ENCODE measurements around the gene PHACTR3.

Gene PHACTR3

DNA sequence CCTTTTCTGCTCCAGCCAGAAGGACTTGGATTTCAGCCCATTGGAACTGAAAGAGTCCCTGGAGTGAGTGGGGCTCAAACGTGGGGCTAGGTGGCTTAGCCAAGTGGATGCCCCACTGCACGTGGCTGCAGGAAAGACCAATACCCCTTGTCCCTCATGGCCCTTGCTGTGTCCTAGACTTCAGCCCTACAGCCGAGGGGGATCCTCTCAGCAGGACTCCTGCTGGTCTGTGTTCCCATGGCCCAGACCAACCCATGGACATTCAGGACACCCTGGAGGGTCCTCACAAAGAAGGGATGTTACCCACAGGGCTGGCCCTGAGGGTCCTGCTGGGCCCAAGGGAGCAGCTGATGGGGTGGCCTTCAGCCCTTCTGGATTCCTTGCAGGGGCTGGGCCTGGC lies 30.0 kb upstream of the PHACTR3 start:
- Histone ChIP-seq H3K27me3 (ENCODE audit: control insufficient read depth, insufficient read depth, low read length) (no peaks in the 10 kb centered on the region), H3K4me1 (peaks cover 3% of the 10 kb centered on the region), H3K4me2 (ENCODE audit: low read length) (no peak overlapping the region), H3K36me3 (ENCODE audit: control insufficient read depth, insufficient read depth, low read length) (no peaks in the 10 kb centered on the region), H3K4me3 (ENCODE audit: low read depth, low read length) (no peak overlapping the region), H3K27ac (no peak overlapping the region), H3K79me2 (no peaks in the 10 kb centered on the region), H3K9me3 (ENCODE audit: control insufficient read depth, low read length) (no peaks in the 10 kb centered on the region), H2AFZ (no peak overlapping the region), H3K9ac (no peak overlapping the region)
- TF ChIP-seq, protein P1, sequence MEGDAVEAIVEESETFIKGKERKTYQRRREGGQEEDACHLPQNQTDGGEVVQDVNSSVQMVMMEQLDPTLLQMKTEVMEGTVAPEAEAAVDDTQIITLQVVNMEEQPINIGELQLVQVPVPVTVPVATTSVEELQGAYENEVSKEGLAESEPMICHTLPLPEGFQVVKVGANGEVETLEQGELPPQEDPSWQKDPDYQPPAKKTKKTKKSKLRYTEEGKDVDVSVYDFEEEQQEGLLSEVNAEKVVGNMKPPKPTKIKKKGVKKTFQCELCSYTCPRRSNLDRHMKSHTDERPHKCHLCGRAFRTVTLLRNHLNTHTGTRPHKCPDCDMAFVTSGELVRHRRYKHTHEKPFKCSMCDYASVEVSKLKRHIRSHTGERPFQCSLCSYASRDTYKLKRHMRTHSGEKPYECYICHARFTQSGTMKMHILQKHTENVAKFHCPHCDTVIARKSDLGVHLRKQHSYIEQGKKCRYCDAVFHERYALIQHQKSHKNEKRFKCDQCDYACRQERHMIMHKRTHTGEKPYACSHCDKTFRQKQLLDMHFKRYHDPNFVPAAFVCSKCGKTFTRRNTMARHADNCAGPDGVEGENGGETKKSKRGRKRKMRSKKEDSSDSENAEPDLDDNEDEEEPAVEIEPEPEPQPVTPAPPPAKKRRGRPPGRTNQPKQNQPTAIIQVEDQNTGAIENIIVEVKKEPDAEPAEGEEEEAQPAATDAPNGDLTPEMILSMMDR (IDR thresholded peaks at IDR 0.05), result no peak

- Histone ChIP-seq H3K9me3 (ENCODE audit: control insufficient read depth, low read length) (no peaks in the 10 kb centered on the region), H3K9ac (no peak overlapping the region), H3K4me1 (peaks cover 3% of the 10 kb centered on the region), H3K4me2 (ENCODE audit: low read length) (no peak overlapping the region), H3K36me3 (ENCODE audit: control insufficient read depth, insufficient read depth, low read length) (no peaks in the 10 kb centered on the region), H2AFZ (no peak overlapping the region), H3K27me3 (ENCODE audit: control insufficient read depth, insufficient read depth, low read length) (no peaks in the 10 kb centered on the region), H3K27ac (no peak overlapping the region), H3K79me2 (no peaks in the 10 kb centered on the region), H3K4me3 (ENCODE audit: low read depth, low read length) (no peak overlapping the region)
- TF ChIP-seq, protein P1 (IDR thresholded peaks at IDR 0.05), result no peak
Measured at GRCh38 chr20:59575216-59575615, 29.1 kb upstream of the PHACTR3 start.

DNA sequence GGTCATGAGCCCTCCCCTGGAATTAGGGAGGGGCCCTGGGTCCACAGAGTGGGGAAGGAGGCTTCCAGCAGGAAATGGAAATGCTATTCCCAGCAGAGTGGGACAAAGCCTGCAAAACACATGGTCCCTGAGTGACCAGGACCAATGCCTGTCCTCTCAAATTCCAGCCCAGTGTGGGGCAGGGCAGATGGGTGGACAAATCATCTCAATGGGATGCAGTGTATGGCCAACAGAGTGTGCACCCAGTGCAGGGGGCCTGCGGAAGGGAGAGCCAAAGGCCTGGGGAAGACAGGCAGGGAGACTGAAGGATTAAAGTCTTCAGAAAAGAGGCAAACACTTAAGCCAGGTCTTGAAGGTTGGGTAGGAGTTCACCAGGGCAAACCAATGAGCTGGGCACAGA lies 28.7 kb upstream of the PHACTR3 start:
- Histone ChIP-seq H3K4me3 (ENCODE audit: low read depth, low read length) (no peak overlapping the region), H3K4me2 (ENCODE audit: low read length) (no peak overlapping the region), H3K79me2 (no peaks in the 10 kb centered on the region), H3K27me3 (ENCODE audit: control insufficient read depth, insufficient read depth, low read length) (no peaks in the 10 kb centered on the region), H3K36me3 (ENCODE audit: control insufficient read depth, insufficient read depth, low read length) (no peaks in the 10 kb centered on the region), H3K27ac (no peak overlapping the region), H2AFZ (no peak overlapping the region), H3K9me3 (ENCODE audit: control insufficient read depth, low read length) (no peaks in the 10 kb centered on the region), H3K9ac (no peak overlapping the region), H3K4me1 (peaks cover 3% of the 10 kb centered on the region)
- TF ChIP-seq, protein P1 (IDR thresholded peaks at IDR 0.05), result no peak

- Histone ChIP-seq H3K4me1 (peaks cover 3% of the 10 kb centered on the region), H3K9me3 (ENCODE audit: control insufficient read depth, low read length) (no peaks in the 10 kb centered on the region), H3K36me3 (ENCODE audit: control insufficient read depth, insufficient read depth, low read length) (no peaks in the 10 kb centered on the region), H3K79me2 (no peaks in the 10 kb centered on the region), H3K27ac (no peak overlapping the region), H3K27me3 (ENCODE audit: control insufficient read depth, insufficient read depth, low read length) (no peaks in the 10 kb centered on the region), H3K4me2 (ENCODE audit: low read length) (no peak overlapping the region), H3K4me3 (ENCODE audit: low read depth, low read length) (no peak overlapping the region), H2AFZ (no peak overlapping the region), H3K9ac (no peak overlapping the region)
- TF ChIP-seq, protein P1 (IDR thresholded peaks at IDR 0.05), result no peak
Measured at GRCh38 chr20:59576216-59576953, 28.0 kb upstream of the PHACTR3 start.

Data from parathyroid adenoma (tissue), 2 donors.